Measurements from ENCODE around the gene EXOC3. TPM values are rescaled to one million over a fixed set of nuclear protein-coding genes. Genes with fewer than 3 reads are reported as not detected.
A peak's percentile ranks its signal among the peaks of the same experiment; 100 is the strongest.

EXOC3 gene
- total and polyA plus RNA-seq, 10 of the 15 experiments (the other 5 are each of a cell fraction or from before 2014, with no cell fraction given): 1.6 to 53.0 (median 27.9) TPM

DNA sequence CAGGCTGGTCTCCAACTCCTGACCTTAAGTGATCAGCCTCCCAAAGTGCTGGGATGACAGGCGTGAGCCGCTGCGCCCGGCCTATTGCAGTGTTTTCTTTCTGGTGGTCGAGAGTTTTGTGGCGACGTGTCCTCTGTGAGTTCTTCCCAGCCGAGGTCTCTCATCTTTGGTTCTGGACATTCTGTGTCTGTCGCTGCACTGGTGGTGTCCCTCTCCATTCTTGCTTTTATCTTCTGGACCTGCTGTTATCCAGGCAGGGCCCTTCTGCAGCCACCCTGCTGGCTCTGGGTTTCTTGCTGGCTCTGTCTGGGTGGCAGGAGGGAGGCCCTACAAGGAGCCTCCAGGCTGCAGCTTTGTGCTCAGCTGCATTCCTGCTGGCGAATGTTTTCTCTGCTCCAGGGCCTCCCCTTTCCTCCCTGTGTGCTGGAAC lies 49.1 kb upstream of the EXOC3 start:
- intact Hi-C loops (cut with micrococcal nuclease; ENCODE audit: unreplicated experiment): loop anchor here (2.0 kb wide), 1 partner anchor 73 kb away; the partner anchor contains the start of gene AHRR
- no peak for TF ChIP-seq MYC (IDR thresholded peaks at IDR 0.05; ENCODE audit: insufficient read depth, insufficient read length, insufficient replicate concordance, low read length, severe bottlenecking)
- no peak for TF ChIP-seq MTA3 (IDR thresholded peaks at IDR 0.05; ENCODE audit: borderline replicate concordance, low read length)
- TF ChIP-seq CEBPB (IDR thresholded peaks at IDR 0.05; ENCODE audit: borderline replicate concordance in 1 of 2, low read depth in 2 of 2, low read length in 2 of 2): no peak
- no peak for TF ChIP-seq PAX8 (IDR thresholded peaks at IDR 0.05)
- TF ChIP-seq NFXL1 (IDR thresholded peaks at IDR 0.05; ENCODE audit: borderline replicate concordance): no peak
- TF ChIP-seq RCOR1 (conservative IDR thresholded peaks at IDR 0.05; ENCODE audit: low read depth, low read length): no peak
- TF ChIP-seq, protein P1, sequence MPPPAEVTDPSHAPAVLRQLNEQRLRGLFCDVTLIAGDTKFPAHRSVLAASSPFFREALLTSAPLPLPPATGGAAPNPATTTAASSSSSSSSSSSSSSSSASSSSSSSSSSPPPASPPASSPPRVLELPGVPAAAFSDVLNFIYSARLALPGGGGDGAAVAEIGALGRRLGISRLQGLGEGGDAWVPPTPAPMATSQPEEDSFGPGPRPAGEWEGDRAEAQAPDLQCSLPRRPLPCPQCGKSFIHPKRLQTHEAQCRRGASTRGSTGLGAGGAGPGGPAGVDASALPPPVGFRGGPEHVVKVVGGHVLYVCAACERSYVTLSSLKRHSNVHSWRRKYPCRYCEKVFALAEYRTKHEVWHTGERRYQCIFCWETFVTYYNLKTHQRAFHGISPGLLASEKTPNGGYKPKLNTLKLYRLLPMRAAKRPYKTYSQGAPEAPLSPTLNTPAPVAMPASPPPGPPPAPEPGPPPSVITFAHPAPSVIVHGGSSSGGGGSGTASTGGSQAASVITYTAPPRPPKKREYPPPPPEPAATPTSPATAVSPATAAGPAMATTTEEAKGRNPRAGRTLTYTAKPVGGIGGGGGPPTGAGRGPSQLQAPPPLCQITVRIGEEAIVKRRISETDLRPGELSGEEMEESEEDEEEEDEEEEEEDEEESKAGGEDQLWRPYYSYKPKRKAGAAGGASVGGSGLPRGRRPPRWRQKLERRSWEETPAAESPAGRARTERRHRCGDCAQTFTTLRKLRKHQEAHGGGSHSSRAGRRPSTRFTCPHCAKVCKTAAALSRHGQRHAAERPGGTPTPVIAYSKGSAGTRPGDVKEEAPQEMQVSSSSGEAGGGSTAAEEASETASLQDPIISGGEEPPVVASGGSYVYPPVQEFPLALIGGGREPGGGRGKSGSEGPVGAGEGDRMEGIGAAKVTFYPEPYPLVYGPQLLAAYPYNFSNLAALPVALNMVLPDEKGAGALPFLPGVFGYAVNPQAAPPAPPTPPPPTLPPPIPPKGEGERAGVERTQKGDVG (CRISPR knock-in tag; IDR thresholded peaks at IDR 0.05): no peak
- TF ChIP-seq, protein P2, sequence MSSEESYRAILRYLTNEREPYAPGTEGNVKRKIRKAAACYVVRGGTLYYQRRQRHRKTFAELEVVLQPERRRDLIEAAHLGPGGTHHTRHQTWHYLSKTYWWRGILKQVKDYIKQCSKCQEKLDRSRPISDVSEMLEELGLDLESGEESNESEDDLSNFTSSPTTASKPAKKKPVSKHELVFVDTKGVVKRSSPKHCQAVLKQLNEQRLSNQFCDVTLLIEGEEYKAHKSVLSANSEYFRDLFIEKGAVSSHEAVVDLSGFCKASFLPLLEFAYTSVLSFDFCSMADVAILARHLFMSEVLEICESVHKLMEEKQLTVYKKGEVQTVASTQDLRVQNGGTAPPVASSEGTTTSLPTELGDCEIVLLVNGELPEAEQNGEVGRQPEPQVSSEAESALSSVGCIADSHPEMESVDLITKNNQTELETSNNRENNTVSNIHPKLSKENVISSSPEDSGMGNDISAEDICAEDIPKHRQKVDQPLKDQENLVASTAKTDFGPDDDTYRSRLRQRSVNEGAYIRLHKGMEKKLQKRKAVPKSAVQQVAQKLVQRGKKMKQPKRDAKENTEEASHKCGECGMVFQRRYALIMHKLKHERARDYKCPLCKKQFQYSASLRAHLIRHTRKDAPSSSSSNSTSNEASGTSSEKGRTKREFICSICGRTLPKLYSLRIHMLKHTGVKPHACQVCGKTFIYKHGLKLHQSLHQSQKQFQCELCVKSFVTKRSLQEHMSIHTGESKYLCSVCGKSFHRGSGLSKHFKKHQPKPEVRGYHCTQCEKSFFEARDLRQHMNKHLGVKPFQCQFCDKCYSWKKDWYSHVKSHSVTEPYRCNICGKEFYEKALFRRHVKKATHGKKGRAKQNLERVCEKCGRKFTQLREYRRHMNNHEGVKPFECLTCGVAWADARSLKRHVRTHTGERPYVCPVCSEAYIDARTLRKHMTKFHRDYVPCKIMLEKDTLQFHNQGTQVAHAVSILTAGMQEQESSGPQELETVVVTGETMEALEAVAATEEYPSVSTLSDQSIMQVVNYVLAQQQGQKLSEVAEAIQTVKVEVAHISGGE (CRISPR knock-in tag; IDR thresholded peaks at IDR 0.05): no peak

More for the DNA sequence above, 49.1 kb upstream of the EXOC3 start:
- FAIRE-seq (no peak), ATAC-seq (no peak), DNase-seq (ENCODE audit: low read depth, low spot score) (no peak)
- H3K27me3 ChIP-seq (replicated peaks in 1 of 2; ENCODE audit: control insufficient read depth in 2 of 2, insufficient read depth in 2 of 2, low read length in 1 of 2): no peaks in the 10 kb centered on the region
- RAD21 ChIA-PET (ENCODE audit: unreplicated experiment): interaction anchor here (0.8 to 1.3 kb wide), 2 partner anchors 25 to 61 kb away, joined by 3 to 4 read pairs; no protein-coding TSS in a partner anchor
- no peak overlapping the region for H3K4me2 ChIP-seq (ENCODE audit: control insufficient read depth, insufficient read depth)
- POLR2A ChIA-PET: interaction anchor here (1.5 to 1.9 kb wide), 2 partner anchors 10 to 25 kb away, joined by 5 to 9 read pairs; no protein-coding TSS in a partner anchor
- CTCF ChIA-PET: interaction anchor here (1.2 to 1.6 kb wide), 3 partner anchors 10 to 76 kb away, joined by 4 to 12 read pairs (median 5); no protein-coding TSS in a partner anchor
- no peak overlapping the region for H2AFZ ChIP-seq (ENCODE audit: control insufficient read depth, low read depth, low read length)
- H3K9ac ChIP-seq (ENCODE audit: control insufficient read depth, insufficient read depth, low read length): no peak overlapping the region; the same call in 1 of the 2 replicates
- no peaks in the 10 kb centered on the region; the same call in 2 of the 3 replicates for H3K9me3 ChIP-seq (replicated peaks; ENCODE audit: control insufficient read depth, insufficient read depth, low read length)
- H3K27ac ChIP-seq (ENCODE audit: control insufficient read depth, insufficient read depth): peak overlapping the region; percentile 47
- SMC1A ChIA-PET (ENCODE audit: uncharacterized antibody, unreplicated experiment): interaction anchor here (1.6 to 2.1 kb wide), 2 partner anchors 25 to 37 kb away, joined by 4 to 10 read pairs; no protein-coding TSS in a partner anchor
- H3K4me1 ChIP-seq (ENCODE audit: control insufficient read depth, insufficient read depth, low read length): peaks cover 29% of the 10 kb centered on the region
- H3K36me3 ChIP-seq (ENCODE audit: control insufficient read depth in 2 of 2, insufficient read depth in 2 of 2, low read length in 1 of 2): peaks cover 0 to 17% of the 10 kb centered on the region in 2 experiments; a peak in 2 of 4 replicates
- in situ Hi-C loops (cut with MboI): no loop called here
- no peaks in the 10 kb centered on the region for H4K20me1 ChIP-seq (ENCODE audit: control insufficient read depth, insufficient read depth)
- BruUV-seq (replicated peaks): no TSS peak
- H3K4me3 ChIP-seq: no peak overlapping the region
- H3K79me2 ChIP-seq (ENCODE audit: control insufficient read depth, insufficient read depth, low read length): peaks cover 11% of the 10 kb centered on the region
- WGBS (ENCODE audit: insufficient coverage, insufficient replicate concordance, low lambda C conversion rate, missing lambda C conversion rate): 84% methylated on average over 7 of the region's 10 CpGs
